Neural cell (in vitro differentiated cells): Measurements from ENCODE around the gene ATP2C2. TPM values are rescaled to one million over a fixed set of nuclear protein-coding genes. Genes with fewer than 3 reads are reported as not detected.

Experiments
- H2AFZ ChIP-seq: fragments of 200-600, 300-800 bp; sonication (generic), shearing (Covaris generic); 2 replicates; pipeline ENCODE4 v1.6.0; 2014; ENCODE audit warnings: low read depth, mild to moderate bottlenecking, antibody characterized with exemption, low read length, moderate library complexity
- H3F3A ChIP-seq: fragments of 200-600 bp; shearing (Covaris generic); 2 replicates; pipeline ENCODE4 v1.6.1; 2016; ENCODE audit warnings: mild to moderate bottlenecking, moderate library complexity, mixed read lengths, antibody characterized with exemption, low read length; ENCODE audit not compliant: insufficient read depth, poor library complexity, severe bottlenecking
- H3K27ac ChIP-seq: fragments of 200-600, 300-800 bp; sonication (generic), shearing (Covaris generic); 2 replicates; pipeline ENCODE4 v1.5.1; 2014; ENCODE audit warnings: mild to moderate bottlenecking, low read length, moderate library complexity
- H3K27me3 ChIP-seq: fragments of 300-800, 200-600 bp; sonication (generic), shearing (Covaris generic); 2 replicates; pipeline ENCODE4 v1.6.0; 2014; ENCODE audit warnings: mild to moderate bottlenecking, low read depth, low read length, moderate library complexity; ENCODE audit not compliant: insufficient read depth
- H3K36me3 ChIP-seq: fragments of 300-800, 200-600 bp; sonication (generic), shearing (Covaris generic); 2 replicates; pipeline ENCODE4 v1.5.1; 2014; ENCODE audit warnings: mild to moderate bottlenecking, antibody characterized with exemption, low read length, moderate library complexity; ENCODE audit not compliant: insufficient read depth
- H3K4me2 ChIP-seq: fragments of 300-800, 200-600 bp; sonication (generic), shearing (Covaris generic); 2 replicates; pipeline ENCODE4 v1.6.0; 2014; ENCODE audit warnings: mild to moderate bottlenecking, low read length
- H3K4me3 ChIP-seq: fragments of 300-800, 200-600 bp; sonication (generic), shearing (Covaris generic); 2 replicates; pipeline ENCODE4 v1.5.1; 2014; ENCODE audit warnings: mild to moderate bottlenecking, low read length, moderate library complexity
- H3K79me2 ChIP-seq: fragments of 200-600 bp; shearing (Covaris generic); replicated peaks from 2 replicates; pipeline ENCODE4 v1.6.0; 2014; ENCODE audit warnings: mild to moderate bottlenecking, low read length, moderate library complexity; ENCODE audit not compliant: insufficient read depth
- H3K9ac ChIP-seq: fragments of 300-800, 200-600 bp; sonication (generic), shearing (Covaris generic); 2 replicates; pipeline ENCODE4 v1.6.1; 2016; ENCODE audit warnings: mild to moderate bottlenecking, low read length, mixed read lengths
- H3K9me2 ChIP-seq: fragments of 200-600 bp; shearing (Covaris generic); 2 replicates; pipeline ENCODE4 v1.6.1; 2016; ENCODE audit warnings: mild to moderate bottlenecking, low read length, mixed read lengths; ENCODE audit not compliant: insufficient read depth
- H3K9me3 ChIP-seq: fragments of 200-600, 300-800 bp; sonication (generic), shearing (Covaris generic); 2 replicates; pipeline ENCODE4 v1.6.1; 2016; ENCODE audit warnings: mild to moderate bottlenecking, mixed run types, low read length, moderate library complexity, mixed read lengths
- H4K20me1 ChIP-seq: fragments of 200-600 bp; shearing (Covaris generic); 2 replicates; pipeline ENCODE4 v1.6.1; 2016; ENCODE audit warnings: mild to moderate bottlenecking, mixed run types; ENCODE audit not compliant: insufficient read depth
- EP300 ChIP-seq: fragments of 450-650 bp; conservative IDR thresholded peaks from 2 replicates; pipeline ENCODE4 v1.6.1; 2014; ENCODE audit warnings: antibody characterized with exemption, mild to moderate bottlenecking, moderate library complexity; ENCODE audit not compliant: poor library complexity, severe bottlenecking
- EZH2 ChIP-seq: fragments of 200-600, 300-800 bp; shearing (Covaris generic), sonication (generic); IDR thresholded peaks from 2 replicates; pipeline ENCODE4 v1.6.1; 2014; ENCODE audit warnings: antibody characterized with exemption, low read length, borderline replicate concordance, mild to moderate bottlenecking; ENCODE audit not compliant: insufficient read depth, poor library complexity, severe bottlenecking
- MXI1 ChIP-seq: fragments of 450-650 bp; conservative IDR thresholded peaks from 2 replicates; pipeline ENCODE4 v1.6.1; 2014; ENCODE audit warnings: antibody characterized with exemption, mild to moderate bottlenecking; ENCODE audit not compliant: poor library complexity, severe bottlenecking
- POLR2AphosphoS5 ChIP-seq: IDR thresholded peaks from 2 replicates; pipeline ENCODE4 v1.6.1; 2012
- RAD21 ChIP-seq: fragments of 450-650 bp; conservative IDR thresholded peaks from 2 replicates; pipeline ENCODE4 v1.6.1; 2014; ENCODE audit warnings: antibody characterized with exemption, mild to moderate bottlenecking, moderate library complexity
- REST ChIP-seq: IDR thresholded peaks from 2 replicates; pipeline ENCODE4 v1.6.1; 2012; ENCODE audit warnings: borderline replicate concordance
- SMC3 ChIP-seq: fragments of 450-650 bp; conservative IDR thresholded peaks from 2 replicates; pipeline ENCODE4 v1.6.1; 2014; ENCODE audit warnings: antibody characterized with exemption, mild to moderate bottlenecking, moderate library complexity; ENCODE audit not compliant: poor library complexity
- TAF1 ChIP-seq: IDR thresholded peaks from 2 replicates; pipeline ENCODE4 v1.6.1; 2012; ENCODE audit warnings: low read depth
- polyA plus RNA-seq: library from polyadenylated mRNA; depleted of rRNA; stranded (reverse); fragments of >200 nt; gene quantifications from 2 replicates; pipeline ENCODE4 v1.2.3, GENCODE V29; 2014
- TF ChIP-seq, protein P1 (sequence below): fragments of 450-650 bp; IDR thresholded peaks from 2 replicates; pipeline ENCODE4 v1.5.1; 2014; ENCODE audit warnings: antibody characterized with exemption, mild to moderate bottlenecking, moderate library complexity; ENCODE audit not compliant: poor library complexity, severe bottlenecking

The ATP2C2 gene
- polyA plus RNA-seq, 1 donor from 2014 or later, result not detected

DNA sequence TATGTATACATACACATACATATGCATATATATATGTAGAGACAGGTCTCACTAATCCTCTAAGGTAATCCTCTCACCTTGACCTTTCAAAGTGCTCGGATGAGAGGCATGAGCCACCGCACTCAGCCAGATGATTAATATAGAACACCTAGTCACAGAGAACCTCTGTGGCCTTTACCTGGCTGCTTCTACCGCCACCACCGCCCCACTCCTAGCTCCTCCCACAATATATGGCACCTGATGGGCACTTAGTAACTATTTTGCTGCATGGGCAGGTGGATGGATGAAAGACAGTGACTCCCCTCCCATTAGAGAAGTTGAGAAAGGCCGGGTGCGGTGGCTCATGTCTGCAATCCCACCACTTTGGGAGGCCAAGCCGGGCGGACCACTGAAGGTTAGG is 16.7 kb upstream of the ATP2C2 start:
- H3K36me3 ChIP-seq, result no peaks in the 10 kb centered on the region
- H3K79me2 ChIP-seq, result no peaks in the 10 kb centered on the region
- TF ChIP-seq TAF1 (no peak), REST (no peak), POLR2AphosphoS5 (no peak), RAD21 (no peak), EP300 (no peak), MXI1 (no peak), EZH2 (no peak), SMC3 (no peak)
- TF ChIP-seq, protein P1, sequence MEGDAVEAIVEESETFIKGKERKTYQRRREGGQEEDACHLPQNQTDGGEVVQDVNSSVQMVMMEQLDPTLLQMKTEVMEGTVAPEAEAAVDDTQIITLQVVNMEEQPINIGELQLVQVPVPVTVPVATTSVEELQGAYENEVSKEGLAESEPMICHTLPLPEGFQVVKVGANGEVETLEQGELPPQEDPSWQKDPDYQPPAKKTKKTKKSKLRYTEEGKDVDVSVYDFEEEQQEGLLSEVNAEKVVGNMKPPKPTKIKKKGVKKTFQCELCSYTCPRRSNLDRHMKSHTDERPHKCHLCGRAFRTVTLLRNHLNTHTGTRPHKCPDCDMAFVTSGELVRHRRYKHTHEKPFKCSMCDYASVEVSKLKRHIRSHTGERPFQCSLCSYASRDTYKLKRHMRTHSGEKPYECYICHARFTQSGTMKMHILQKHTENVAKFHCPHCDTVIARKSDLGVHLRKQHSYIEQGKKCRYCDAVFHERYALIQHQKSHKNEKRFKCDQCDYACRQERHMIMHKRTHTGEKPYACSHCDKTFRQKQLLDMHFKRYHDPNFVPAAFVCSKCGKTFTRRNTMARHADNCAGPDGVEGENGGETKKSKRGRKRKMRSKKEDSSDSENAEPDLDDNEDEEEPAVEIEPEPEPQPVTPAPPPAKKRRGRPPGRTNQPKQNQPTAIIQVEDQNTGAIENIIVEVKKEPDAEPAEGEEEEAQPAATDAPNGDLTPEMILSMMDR, result no peak
- H3K9me2 ChIP-seq, result no peaks in the 10 kb centered on the region
- H4K20me1 ChIP-seq, result no peaks in the 10 kb centered on the region
- no peaks in the 10 kb centered on the region for H3K27me3 ChIP-seq
- H3K27ac ChIP-seq, result no peak overlapping the region
- H3K4me3 ChIP-seq, result no peak overlapping the region
- no peak overlapping the region for H2AFZ ChIP-seq
- H3F3A ChIP-seq, result no peaks in the 10 kb centered on the region
- no peaks in the 10 kb centered on the region for H3K9me3 ChIP-seq
- H3K4me2 ChIP-seq, result no peak overlapping the region
- H3K9ac ChIP-seq, result no peak overlapping the region

- Histone ChIP-seq H3K9me2 (no peaks in the 10 kb centered on the region), H3K27ac (no peak overlapping the region), H4K20me1 (no peaks in the 10 kb centered on the region), H3K27me3 (no peaks in the 10 kb centered on the region), H3K4me2 (no peak overlapping the region), H3K4me3 (no peak overlapping the region), H3F3A (no peaks in the 10 kb centered on the region), H2AFZ (no peak overlapping the region), H3K79me2 (no peaks in the 10 kb centered on the region), H3K36me3 (no peaks in the 10 kb centered on the region), H3K9me3 (no peaks in the 10 kb centered on the region), H3K9ac (no peak overlapping the region)
- TF ChIP-seq, protein P1, result no peak
- TF ChIP-seq EZH2, result no peak
- no peak for TF ChIP-seq RAD21
- no peak for TF ChIP-seq EP300
- TF ChIP-seq MXI1, result no peak
- TF ChIP-seq POLR2AphosphoS5, result no peak
Measured at GRCh38 chr16:84354306-84354705, 14.0 kb upstream of the ATP2C2 start.
